HFFc6 (cell line): Measurements from ENCODE around the gene ZNF440. TPM values are rescaled to one million over a fixed set of nuclear protein-coding genes. Genes with fewer than 3 reads are reported as not detected.
A peak's percentile ranks its signal among the peaks of the same experiment; 100 is the strongest.

Experiments
- DNase-seq: peaks from one replicate; pipeline ENCODE4 v3.0.0-alpha.2; 2018
- H3K27ac Mint-ChIP-seq: 2 replicates; pipeline ENCODE4 v1.8.0; 2020; ENCODE audit warnings: mild to moderate bottlenecking, mixed read lengths
- H3K27me3 Mint-ChIP-seq: 2 replicates; pipeline ENCODE4 v1.8.0; 2021; ENCODE audit warnings: mild to moderate bottlenecking, moderate library complexity, mixed read lengths; ENCODE audit not compliant: insufficient read depth
- H3K36me3 Mint-ChIP-seq: 2 replicates; pipeline ENCODE4 v1.8.0; 2021; ENCODE audit warnings: low read depth, mixed read lengths
- H3K4me1 Mint-ChIP-seq: 2 replicates; pipeline ENCODE4 v1.8.0; 2020; ENCODE audit warnings: low read depth, mixed read lengths
- H3K4me3 Mint-ChIP-seq: 2 replicates; pipeline ENCODE4 v1.8.0; 2020; ENCODE audit warnings: mild to moderate bottlenecking, moderate library complexity, mixed read lengths
- H3K9me3 Mint-ChIP-seq: 2 replicates; pipeline ENCODE4 v1.8.0; 2020; ENCODE audit warnings: mild to moderate bottlenecking, mixed read lengths
- total RNA-seq, 6 experiments: library from RNA; stranded (reverse); fragmentation: NEBNext Ultra II Directional; extraction: Animal tissue kit (Norgen Biotek cat#: 25700); gene quantifications; 2 replicates in 1 of 6; 3 replicates in 5 of 6; pipeline ENCODE4 v1.2.3, GENCODE V29; 2021
- TF ChIP-seq, protein P1 (sequence below): fragments of 200-600 bp; sonication (generic); IDR thresholded peaks from 2 replicates; pipeline ENCODE4 v1.5.0; 2021; ENCODE audit warnings: antibody characterized with exemption, mild to moderate bottlenecking

ZNF440 gene
- total RNA-seq, 6 experiments from 2014 or later: 4.9 to 7.7 (median 6.6) TPM

DNA sequence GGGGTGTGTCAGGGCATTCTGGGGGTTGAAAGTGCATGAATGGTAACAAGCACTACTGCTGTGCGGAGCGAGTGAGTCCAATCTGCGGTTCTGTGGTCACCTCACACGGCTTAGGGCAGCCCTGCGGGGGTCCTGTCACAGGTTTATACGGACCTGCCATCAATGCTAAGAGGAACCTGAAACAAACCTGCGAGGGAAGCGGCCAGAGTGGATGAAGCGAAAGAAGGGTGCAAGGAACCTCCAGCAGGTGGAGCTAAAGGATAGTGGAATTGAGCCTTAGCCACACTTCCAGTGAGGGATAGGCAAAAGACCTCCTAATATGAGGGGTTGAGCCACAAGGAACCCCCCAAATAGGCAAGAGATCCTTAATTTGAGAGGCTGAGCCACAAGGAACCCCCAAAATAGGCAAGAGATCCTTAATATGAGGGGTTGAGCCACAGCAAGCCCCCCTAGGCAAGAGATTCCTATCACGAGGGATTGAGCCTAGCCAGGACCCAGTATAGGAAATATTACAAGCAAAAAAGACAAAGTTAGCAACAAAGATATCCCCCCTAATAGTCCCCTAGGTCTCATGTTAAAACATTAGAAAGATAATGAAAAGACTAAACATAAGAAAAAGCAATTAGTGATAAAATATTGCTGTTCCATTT, 67.2 kb downstream of the ZNF440 start:
- Mint-ChIP-seq H3K27me3 (peaks cover 8% of the 10 kb centered on the region), H3K36me3 (no peaks in the 10 kb centered on the region), H3K9me3 (peaks cover 5% of the 10 kb centered on the region; the same call in 1 of the 2 replicates), H3K27ac (no peak overlapping the region), H3K4me3 (peak overlapping the region; percentile 35; the same call in 1 of the 2 replicates), H3K4me1 (no peaks in the 10 kb centered on the region)
- peak; percentile 44 for DNase-seq
- TF ChIP-seq, protein P1, sequence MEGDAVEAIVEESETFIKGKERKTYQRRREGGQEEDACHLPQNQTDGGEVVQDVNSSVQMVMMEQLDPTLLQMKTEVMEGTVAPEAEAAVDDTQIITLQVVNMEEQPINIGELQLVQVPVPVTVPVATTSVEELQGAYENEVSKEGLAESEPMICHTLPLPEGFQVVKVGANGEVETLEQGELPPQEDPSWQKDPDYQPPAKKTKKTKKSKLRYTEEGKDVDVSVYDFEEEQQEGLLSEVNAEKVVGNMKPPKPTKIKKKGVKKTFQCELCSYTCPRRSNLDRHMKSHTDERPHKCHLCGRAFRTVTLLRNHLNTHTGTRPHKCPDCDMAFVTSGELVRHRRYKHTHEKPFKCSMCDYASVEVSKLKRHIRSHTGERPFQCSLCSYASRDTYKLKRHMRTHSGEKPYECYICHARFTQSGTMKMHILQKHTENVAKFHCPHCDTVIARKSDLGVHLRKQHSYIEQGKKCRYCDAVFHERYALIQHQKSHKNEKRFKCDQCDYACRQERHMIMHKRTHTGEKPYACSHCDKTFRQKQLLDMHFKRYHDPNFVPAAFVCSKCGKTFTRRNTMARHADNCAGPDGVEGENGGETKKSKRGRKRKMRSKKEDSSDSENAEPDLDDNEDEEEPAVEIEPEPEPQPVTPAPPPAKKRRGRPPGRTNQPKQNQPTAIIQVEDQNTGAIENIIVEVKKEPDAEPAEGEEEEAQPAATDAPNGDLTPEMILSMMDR: peak; percentile 84

DNA sequence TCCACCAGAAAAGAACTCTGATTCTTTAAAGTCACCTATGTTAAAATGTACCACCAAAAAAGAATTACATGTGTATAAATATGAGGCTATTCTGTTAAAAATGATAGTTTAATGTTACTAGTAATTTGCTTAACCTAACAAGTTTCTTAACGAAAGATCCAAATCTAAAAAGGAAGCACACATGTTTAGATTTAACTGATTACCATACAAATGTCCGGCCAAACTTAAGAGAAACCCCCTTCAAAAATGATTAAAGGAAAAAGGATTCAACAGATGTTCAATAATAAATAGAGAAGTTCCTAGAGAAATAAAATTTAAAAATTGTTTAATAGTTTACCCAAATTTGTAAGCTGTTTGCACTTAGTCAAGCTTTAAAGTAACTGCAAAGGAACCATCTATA, 68.5 kb downstream of the ZNF440 start:
- Mint-ChIP-seq H3K4me1 (peaks cover 7% of the 10 kb centered on the region), H3K4me3 (no peak overlapping the region), H3K27ac (no peak overlapping the region), H3K27me3 (peaks cover 4% of the 10 kb centered on the region), H3K36me3 (no peaks in the 10 kb centered on the region), H3K9me3 (peaks cover 5% of the 10 kb centered on the region; the same call in 1 of the 2 replicates)
- TF ChIP-seq, protein P1: no peak
- no peak for DNase-seq

Other genes starting within 250 kb of the ZNF440 start
- gene ACP5, start 236.6 kb upstream of the ZNF440 start, total RNA-seq: 1 to 10 TPM; 1.5 to 2.8 (median 2.3) TPM
- 1 to 10 TPM; 5.7 to 8.7 (median 7.5) TPM for gene ZNF627, start 216.8 kb upstream of the ZNF440 start, total RNA-seq
- 1 to 10 TPM; 3.4 to 4.7 (median 4.1) TPM for gene ZNF823, start 75.3 kb upstream of the ZNF440 start, total RNA-seq
- gene ZNF441, start 47.3 kb upstream of the ZNF440 start, total RNA-seq: 1 to 10 TPM; 4.0 to 5.4 (median 4.7) TPM
- gene ZNF491, start 15.8 kb upstream of the ZNF440 start, total RNA-seq: 1 to 10 TPM; 1.3 to 2.4 (median 1.5) TPM
- 1 to 10 TPM in 3 of 6 experiments, under 1 TPM in 3; 0.71 to 1.7 (median 0.92) TPM for gene ZNF439, start 34.5 kb downstream of the ZNF440 start, total RNA-seq
- 1 to 10 TPM; 3.1 to 8.8 (median 4.0) TPM for gene ZNF69, start 73.5 kb downstream of the ZNF440 start, total RNA-seq
- gene ZNF700, start 110.8 kb downstream of the ZNF440 start, total RNA-seq: 1 to 10 TPM; 4.6 to 6.0 (median 5.2) TPM
- gene ZNF763, start 150.8 kb downstream of the ZNF440 start, total RNA-seq: 1 to 10 TPM in 4 of 6 experiments, under 1 TPM in 2; 0.85 to 1.7 (median 1.1) TPM
- gene ZNF433, start 221.4 kb downstream of the ZNF440 start, total RNA-seq: 1 to 10 TPM; 3.2 to 4.1 (median 3.8) TPM
- gene ZNF878, start 238.7 kb downstream of the ZNF440 start, total RNA-seq: under 1 TPM in 3 of 6 experiments, not detected in 3; 0.11 to 0.17 (median 0.17) TPM